ENCODE measurements around the gene PLPPR2.

Gene PLPPR2

GRCh38 chr19:11323601-11324078, 31.6 kb upstream of the PLPPR2 start:
- no peaks in the 10 kb centered on the region for H3K9me3 Mint-ChIP-seq
- peaks cover 13% of the 10 kb centered on the region for H3K36me3 Mint-ChIP-seq (ENCODE audit: low read depth)
- peaks cover 32% of the 10 kb centered on the region for H3K4me1 Mint-ChIP-seq
- no peaks in the 10 kb centered on the region for H3K27me3 Mint-ChIP-seq (ENCODE audit: low read depth)
- H3K4me3 Mint-ChIP-seq: peak overlapping the region in 1 of 3 experiments; percentile 42
- H3K27ac Mint-ChIP-seq: peak overlapping the region; percentile 93 to 97 (median 95)
- TF ChIP-seq CTCF (IDR thresholded peaks at IDR 0.05; ENCODE audit: unreplicated experiment in 3 of 3): no peak

GRCh38 chr19:11324079-11324661, 31.1 kb upstream of the PLPPR2 start:
- peaks cover 13% of the 10 kb centered on the region for H3K36me3 Mint-ChIP-seq (ENCODE audit: low read depth)
- peak overlapping the region; percentile 42 to 62 (median 60) for H3K4me3 Mint-ChIP-seq
- no peaks in the 10 kb centered on the region for H3K27me3 Mint-ChIP-seq (ENCODE audit: low read depth)
- TF ChIP-seq CTCF (IDR thresholded peaks at IDR 0.05; ENCODE audit: unreplicated experiment in 3 of 3): no peak
- H3K4me1 Mint-ChIP-seq: peaks cover 32% of the 10 kb centered on the region
- peak overlapping the region; percentile 93 to 97 (median 95) for H3K27ac Mint-ChIP-seq
- H3K9me3 Mint-ChIP-seq: no peaks in the 10 kb centered on the region

GRCh38 chr19:11324748-11325389, 30.4 kb upstream of the PLPPR2 start:
- no peaks in the 10 kb centered on the region for H3K27me3 Mint-ChIP-seq (ENCODE audit: low read depth)
- H3K4me3 Mint-ChIP-seq: no peak overlapping the region
- H3K4me1 Mint-ChIP-seq: peaks cover 32% of the 10 kb centered on the region
- TF ChIP-seq CTCF (IDR thresholded peaks at IDR 0.05; ENCODE audit: unreplicated experiment in 3 of 3): no peak
- H3K36me3 Mint-ChIP-seq (ENCODE audit: low read depth): peaks cover 16% of the 10 kb centered on the region
- peak overlapping the region; percentile 93 to 97 (median 95) for H3K27ac Mint-ChIP-seq
- no peaks in the 10 kb centered on the region for H3K9me3 Mint-ChIP-seq

GRCh38 chr19:11325544-11325943, 29.7 kb upstream of the PLPPR2 start:
- H3K9me3 Mint-ChIP-seq: no peaks in the 10 kb centered on the region
- peaks cover 21% of the 10 kb centered on the region for H3K36me3 Mint-ChIP-seq (ENCODE audit: low read depth)
- no peak overlapping the region for H3K4me3 Mint-ChIP-seq
- TF ChIP-seq CTCF (IDR thresholded peaks at IDR 0.05; ENCODE audit: unreplicated experiment in 3 of 3): no peak
- peaks cover 32% of the 10 kb centered on the region for H3K4me1 Mint-ChIP-seq
- H3K27ac Mint-ChIP-seq: no peak overlapping the region
- no peaks in the 10 kb centered on the region for H3K27me3 Mint-ChIP-seq (ENCODE audit: low read depth)

GRCh38 chr19:11330127-11330526, 25.1 kb upstream of the PLPPR2 start:
- no peaks in the 10 kb centered on the region for H3K27me3 Mint-ChIP-seq (ENCODE audit: low read depth)
- H3K27ac Mint-ChIP-seq: no peak overlapping the region
- H3K4me3 Mint-ChIP-seq: no peak overlapping the region
- no peaks in the 10 kb centered on the region for H3K9me3 Mint-ChIP-seq
- H3K4me1 Mint-ChIP-seq: no peaks in the 10 kb centered on the region
- H3K36me3 Mint-ChIP-seq (ENCODE audit: low read depth): peaks cover 41% of the 10 kb centered on the region
- no peak for TF ChIP-seq CTCF (IDR thresholded peaks at IDR 0.05; ENCODE audit: unreplicated experiment in 3 of 3)

- Mint-ChIP-seq H3K27me3 (ENCODE audit: low read depth) (no peaks in the 10 kb centered on the region), H3K27ac (no peak overlapping the region), H3K4me1 (no peaks in the 10 kb centered on the region), H3K4me3 (no peak overlapping the region), H3K36me3 (ENCODE audit: low read depth) (peaks cover 54% of the 10 kb centered on the region), H3K9me3 (no peaks in the 10 kb centered on the region)
- no peak for TF ChIP-seq CTCF (IDR thresholded peaks at IDR 0.05; ENCODE audit: unreplicated experiment in 3 of 3)
These were observed 23.7 kb upstream of the PLPPR2 start for GRCh38 chr19:11331502-11331901.

Measured in nephron (organoid).